GM18868 (cell line): Measurements from ENCODE around the gene GLT1D1.

Source experiments
- ATAC-seq: cut with Tn5 transposase; IDR thresholded peaks from one replicate; pipeline ENCODE4 v1.9.1; 2021; ENCODE audit warnings: mild to moderate bottlenecking, moderate library complexity; ENCODE audit not compliant: unreplicated experiment

Gene GLT1D1

DNA sequence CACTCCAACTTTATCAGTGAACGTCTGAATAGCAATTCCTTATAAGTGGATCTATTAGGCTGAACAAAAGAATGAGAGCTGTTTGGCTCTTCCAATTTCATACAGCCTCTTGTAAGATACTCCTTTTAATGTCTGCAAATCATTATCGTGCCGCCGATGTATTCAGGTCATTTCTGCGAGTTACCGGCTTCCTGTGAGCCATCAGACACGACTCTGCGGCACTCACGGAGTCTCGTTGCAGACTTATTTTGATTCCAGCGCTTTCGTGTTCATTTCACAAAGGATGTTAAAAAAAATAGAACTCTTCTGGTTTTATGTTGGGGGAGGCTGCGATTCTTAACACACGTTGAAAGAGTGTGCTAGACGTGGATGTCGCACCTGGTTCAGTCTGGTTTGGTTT lies 106.6 kb downstream of the GLT1D1 start:
- ATAC-seq, result no peak

DNA sequence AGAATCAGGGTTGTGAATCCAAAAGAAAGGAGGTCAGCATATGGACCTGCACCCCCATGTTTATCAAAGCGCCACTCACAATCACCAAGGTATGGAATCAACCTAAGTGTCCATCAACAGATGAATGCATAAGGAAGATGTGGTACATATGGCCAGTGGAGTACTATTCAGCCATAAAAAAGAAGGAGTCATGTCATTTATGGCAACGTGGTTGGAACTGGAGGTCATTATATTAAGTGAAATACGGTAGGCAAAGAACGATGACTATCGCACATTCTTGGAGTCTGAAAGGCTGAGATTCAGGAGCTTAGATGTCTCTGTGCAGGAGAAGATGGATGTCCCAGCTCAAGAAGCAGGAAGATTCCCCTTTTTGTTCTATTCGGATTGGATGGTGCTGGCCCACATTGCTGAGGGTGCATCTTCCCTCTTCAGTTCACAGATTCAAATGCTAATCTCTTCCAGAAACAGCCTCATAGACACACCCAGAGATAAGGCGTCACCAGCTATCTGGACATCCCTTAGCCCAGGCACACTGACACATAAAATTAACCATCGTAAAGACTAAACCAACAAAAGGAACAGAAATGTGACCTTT lies 108.1 kb downstream of the GLT1D1 start:
- ATAC-seq, result no peak

DNA sequence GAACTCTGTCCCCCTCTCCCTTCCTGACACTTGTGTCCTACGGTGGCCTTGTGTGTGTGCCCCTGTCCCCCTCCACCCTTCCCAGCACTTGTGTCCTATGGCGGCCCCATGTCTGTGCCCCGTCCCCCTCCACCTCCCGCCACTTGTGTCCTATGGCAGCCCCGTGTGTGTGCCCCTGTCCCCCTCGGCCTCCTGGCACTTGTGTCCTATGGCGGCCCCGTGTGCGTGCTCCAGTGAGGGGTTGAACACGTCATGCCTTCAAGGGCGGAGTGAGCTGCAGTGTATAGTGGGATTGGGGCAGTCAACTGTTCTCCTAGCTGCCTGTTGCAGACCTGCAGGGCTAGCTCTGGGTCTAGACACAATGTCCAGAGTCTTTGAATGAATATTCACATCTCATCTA lies 108.7 kb downstream of the GLT1D1 start:
- no peak for ATAC-seq

DNA sequence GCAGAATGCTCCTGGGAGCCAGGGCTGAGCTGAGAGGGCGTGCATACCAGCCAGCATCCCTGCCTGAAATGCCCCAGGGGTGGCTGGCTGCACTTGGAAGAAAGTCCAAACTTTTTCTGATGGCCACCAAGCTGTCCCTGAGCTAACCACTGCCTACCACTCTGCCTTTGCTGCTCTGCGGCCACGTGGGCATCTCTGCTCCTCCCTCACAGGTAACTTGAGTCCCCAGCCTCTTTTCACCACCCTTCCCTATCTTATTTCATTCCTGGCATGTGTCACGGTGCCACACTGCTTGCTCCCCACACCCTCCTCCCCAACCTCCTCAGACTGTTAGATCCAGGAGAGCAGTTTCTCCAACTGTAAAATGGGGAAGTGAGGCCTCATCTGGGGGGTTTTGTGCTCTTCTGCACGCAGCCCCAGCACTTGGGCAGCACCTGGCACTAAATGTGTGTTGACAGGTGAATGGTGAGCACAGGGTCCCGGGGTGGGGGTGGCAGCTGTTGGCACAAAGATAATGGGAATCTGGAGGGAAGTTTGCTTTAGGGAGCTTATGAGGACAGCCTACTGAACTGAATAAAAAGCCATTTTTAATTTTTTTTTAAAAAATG lies 113.0 kb downstream of the GLT1D1 start:
- ATAC-seq, result no peak

DNA sequence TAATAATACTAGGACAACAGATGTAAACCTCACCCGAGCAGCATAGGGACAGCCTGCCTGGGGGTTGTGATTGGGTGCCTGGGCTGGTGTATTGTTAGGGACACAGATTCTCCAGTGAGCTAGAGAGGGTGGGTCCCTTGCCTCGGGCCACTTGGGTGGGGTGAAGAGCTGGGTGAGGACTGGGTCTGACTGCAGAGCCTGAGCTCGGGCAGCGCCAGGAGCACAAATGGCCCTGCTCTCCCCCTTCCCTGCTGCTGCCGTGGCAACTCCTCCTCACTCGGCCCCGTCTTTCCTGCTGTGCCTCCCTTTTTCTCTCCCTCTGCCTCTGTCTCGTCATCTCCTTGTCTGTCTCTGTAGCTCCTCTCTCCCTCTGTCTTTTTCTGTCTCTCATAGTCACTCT lies 115.4 kb downstream of the GLT1D1 start:
- ATAC-seq, result no peak

DNA sequence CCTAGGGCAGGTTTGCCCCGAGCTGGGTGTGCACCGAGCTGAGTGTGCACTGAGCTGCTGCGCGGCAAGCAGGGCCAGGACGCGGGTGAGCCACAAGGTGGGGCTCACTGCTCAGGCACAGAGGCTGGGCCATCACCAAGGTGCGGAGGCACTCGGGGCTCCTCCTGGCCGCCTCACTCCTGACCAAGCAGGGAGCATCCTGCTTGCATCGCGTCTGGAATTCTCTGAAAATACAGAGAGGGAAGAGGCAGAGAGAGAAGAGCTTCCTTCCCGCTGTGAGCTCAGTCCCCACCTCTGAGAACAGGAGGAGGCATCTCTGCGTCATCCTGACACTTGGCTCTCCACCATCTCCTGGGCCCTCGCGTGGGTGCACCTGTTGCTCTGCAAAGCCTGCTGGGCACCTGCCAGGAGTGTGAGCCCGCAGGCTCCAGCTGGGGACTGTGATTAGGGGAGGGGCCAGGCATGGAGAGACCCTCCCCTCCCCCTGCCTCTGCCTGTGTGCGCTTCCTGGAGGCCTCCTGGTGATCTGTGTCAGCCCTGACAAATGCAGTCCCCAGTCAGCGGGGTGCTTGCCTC lies 116.3 kb downstream of the GLT1D1 start:
- peak; percentile 89 for ATAC-seq

DNA sequence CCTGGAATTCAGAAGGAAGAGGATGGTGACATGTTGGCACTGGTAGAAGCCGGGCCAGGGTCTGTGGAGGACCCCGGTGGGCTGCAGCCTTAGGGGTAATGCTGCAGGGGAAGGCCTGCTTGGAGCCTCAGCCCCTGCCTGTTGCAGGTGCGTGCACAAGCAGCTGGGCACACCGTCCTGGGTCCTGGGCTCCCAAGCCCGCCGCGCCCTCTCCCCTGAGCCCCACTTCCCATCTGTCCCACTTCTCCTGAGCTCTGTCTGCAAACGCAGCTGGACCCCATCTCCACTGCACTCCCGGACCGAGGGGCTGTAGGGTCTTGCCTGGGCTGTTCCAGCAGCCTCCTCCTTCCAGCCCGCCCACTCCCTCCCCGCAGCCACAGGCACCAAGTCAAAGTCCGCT lies 116.8 kb downstream of the GLT1D1 start:
- no peak for ATAC-seq

DNA sequence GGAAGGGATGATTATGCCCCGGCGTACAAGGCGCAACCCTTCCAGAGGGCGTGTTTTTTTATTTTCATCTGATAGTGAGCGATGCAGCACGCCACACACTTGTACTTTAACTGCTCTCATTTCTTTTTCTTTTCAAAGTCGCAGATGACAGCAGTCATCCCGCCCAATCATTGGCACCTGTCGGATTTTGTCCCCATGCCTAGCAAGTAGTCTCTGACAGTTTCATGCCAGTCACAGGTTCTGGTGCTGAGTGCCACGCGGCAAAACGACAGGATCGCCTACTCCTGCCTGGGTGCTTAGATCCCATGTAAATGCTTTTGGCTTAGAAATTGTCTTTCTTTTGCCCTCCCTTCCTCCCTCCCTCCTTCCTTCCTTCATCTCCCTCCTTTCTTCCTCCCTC lies 117.7 kb downstream of the GLT1D1 start:
- ATAC-seq, result no peak

DNA sequence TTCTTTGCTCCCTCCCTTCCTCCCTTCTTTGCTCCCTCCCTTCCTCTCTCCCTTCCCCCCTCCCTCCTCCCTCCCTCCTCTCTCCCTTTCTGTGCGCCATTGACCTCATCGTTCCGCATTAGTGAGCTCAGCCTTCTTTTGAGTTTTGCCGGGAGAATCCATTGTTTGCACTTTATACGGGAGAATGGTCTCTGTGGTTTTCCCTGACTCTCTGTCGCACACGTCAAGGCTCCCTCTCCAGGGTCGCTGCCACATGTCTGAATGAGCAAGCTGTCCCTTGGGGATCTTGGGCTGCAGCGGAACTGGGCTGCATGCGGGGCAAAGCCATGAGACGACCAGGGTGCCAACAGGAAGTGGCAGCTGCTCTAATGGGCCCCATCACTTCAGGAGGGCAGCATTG lies 118.5 kb downstream of the GLT1D1 start:
- ATAC-seq, result no peak

DNA sequence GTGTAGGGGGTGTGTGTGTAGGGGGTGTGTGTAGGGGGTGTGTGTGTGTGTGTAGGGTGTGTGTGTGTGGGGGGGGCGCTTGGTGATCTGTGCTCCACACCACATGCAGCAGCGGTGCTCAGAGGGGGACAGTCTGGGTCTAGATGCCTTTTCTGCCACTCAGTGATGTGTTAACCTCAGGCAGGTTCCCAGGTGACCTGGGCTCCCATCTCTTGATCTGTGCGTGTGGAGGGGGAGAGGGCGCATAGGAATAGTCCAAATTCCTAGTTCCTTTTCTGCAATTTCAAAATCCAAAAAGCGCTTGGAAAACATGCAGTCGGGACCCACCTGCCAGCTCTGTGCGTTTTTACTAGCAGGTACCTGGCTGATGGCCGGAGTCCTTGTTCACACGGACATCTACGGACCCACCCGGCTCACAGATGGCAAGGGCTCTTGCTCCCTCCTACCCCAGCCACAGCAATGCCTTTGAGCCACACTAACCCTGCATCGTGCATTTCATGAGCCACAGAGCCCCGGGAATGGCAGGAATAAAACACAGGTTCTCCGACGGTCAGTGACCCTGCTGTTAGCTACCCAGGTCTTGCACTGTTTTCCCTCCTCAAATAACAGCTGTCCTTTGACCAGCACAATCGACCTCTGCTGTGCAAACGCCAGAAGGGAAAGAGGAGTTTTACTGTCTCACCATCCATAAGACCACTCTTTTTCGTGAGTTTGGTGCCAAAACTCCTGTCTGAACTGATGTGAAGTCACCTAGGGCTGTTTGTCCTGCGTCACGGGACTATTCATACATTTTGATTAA lies 120.8 kb downstream of the GLT1D1 start:
- no peak for ATAC-seq

DNA sequence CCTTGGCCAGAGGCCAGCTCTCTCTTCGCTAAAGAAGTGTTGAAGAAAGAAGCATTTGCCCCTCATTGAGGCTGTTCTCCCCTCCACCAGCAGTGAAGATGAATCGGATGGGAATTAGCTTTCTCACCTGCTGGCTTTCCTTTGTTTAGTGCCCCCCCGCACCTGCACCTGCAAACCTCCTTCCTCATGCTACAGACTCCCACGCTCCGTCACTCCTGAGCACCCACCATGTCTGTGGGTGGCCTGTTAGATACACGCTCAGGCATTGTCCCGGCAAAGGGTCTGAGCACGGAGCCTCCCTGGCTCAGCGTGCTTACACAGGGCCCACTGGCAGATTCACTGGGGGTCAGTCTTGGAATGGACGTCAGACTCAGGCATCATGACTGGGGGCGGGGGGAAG lies 121.6 kb downstream of the GLT1D1 start:
- ATAC-seq, result no peak

DNA sequence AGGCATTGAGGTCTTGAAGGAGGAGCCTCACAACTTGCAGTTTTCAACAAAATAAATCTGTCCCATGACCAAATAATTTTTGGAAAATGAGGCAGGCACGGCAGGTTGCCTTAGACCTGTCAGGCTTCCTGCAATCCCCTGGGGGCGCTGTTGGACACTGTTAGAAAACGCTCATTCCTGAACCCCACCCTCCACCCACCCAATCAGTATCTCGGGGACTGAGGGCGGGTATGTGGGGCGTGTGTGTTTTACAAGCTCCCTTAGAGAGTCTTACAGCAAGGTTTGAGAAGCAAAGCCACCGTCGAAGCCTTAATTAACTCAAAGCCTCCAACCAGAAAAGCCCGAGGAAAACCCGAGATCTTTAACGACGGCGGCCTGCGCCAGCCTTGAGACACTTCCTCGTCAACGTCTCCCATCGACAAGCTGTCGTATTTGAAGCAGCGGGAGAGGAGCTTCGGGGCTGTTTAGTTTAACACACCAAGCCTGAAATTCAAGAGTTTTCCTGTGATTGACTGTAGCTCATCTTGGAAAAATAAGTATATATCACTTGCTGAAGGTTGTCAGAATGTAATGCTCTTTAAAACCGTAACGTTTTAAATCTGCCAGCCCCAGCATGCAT lies 123.0 kb downstream of the GLT1D1 start:
- no peak for ATAC-seq

DNA sequence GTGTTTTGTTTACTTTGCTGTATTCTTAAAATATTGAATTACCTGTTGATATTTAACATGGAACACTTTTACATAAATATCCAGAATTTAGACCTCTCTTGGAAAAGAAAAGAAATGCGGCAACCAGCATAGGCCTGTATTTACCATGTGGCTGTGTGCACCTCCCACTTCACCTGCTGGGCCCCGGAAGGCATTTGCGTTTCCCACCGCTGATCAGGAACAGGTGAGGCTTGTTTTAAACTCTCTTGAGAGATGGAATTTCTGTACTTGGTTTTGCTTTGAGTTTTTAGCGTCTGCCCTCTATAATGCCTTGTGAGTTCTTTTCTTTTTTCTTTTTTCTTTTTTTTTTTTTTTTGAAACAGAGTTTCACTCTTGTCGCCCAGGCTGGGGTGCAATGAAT lies 124.2 kb downstream of the GLT1D1 start:
- no peak for ATAC-seq

DNA sequence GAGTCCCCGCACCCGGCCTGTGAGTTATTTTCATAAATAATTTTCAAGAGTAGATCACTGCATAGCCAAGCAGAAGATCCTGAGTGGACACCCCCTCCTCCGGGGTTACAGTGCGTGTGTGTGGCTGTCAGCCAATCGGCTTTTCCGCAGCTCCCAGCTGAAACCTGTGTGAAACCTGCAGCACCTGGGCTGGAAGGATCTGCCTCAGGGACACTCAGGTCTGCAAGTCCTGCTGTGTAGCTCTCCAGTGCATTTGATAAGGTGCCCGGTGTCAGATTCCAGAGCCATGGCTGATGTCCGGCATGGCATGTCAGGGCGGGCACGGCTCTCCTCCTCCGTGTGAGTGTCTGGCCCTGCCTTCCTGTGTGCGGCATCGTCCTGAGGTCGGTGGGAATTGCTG lies 124.8 kb downstream of the GLT1D1 start:
- ATAC-seq, result no peak

DNA sequence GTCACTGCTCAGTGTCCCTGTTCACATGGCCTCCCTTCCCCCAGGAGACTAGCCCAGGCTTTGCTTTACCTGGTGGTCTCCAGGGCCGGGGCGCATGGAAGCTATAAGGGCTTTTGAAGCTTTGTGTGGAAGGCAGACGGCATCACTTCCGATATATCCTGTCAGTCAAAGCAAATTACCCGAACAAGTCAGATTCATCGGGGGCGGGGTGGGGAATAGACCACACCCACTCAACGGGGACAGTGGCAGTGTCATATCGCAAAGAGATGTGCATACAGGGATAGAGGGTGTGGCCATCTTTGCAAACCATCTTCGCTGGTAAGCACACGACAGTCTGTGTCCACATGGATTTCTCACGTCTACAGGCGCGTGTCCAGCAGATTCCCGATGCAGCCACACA lies 127.3 kb downstream of the GLT1D1 start:
- ATAC-seq, result no peak

DNA sequence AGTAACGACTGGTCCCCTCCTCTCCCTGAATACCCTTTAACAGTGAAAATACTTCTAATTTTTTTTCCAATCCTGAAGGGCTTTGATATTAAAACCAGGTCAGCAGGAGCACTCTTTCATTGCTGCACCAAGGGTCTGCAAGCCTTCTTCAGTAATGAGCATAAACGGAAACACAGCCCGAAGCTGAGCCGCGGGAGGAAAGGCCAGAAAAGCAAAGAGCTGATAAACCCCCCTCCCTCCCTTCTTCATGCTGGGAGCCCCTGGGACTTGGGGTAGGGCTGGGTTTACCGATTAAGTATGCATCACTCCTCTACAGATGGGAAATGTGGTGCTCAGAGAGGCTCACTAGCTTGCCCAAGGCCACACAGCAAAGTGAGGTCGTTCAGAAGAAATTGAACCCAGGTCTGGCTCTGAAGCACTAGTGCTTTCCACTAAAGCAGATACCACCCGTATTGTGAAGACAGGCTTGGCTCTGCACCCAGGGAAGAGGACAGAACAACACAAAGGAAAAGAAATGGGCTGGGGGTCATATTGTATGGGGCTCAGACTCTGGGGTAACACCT lies 128.8 kb downstream of the GLT1D1 start:
- ATAC-seq, result no peak

DNA sequence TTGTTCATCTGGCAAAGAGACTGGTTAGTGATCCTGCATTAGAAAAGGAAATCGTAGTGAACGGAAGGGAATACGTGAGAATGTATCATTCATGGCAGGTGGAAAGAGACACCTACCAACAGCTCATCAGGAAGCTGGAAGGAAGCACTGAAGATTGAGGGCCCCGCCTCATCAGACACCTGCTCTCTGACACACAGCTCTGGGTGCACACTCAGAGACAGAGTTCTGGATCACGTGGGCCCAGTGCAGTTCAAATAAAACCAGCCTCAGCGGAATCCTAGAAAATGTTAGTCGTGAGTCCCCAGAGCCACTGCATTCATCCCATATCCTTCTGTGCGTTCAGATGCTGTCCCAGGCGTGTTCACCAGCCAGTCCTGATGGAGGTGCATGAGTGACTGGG lies 129.7 kb downstream of the GLT1D1 start:
- ATAC-seq, result no peak

DNA sequence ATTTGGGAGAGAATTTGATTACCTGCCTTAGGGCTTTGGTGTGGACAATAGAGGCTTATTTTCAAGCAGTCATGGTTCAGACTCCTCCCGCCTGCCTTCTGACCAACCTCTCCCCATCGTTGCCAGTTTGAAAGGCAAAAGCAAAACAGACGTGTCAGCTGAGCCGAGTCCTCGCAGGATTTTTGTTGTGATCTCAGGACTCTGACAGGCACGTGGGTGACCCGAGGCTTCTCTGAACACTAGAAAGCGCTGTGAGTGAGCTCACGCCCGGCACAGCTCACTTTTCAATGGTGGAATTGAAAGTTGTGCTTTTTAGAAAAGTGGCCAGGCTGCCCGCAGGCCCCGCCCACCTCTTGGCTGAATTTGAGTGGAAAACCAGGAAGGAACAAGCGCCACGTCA lies 130.1 kb downstream of the GLT1D1 start:
- ATAC-seq, result no peak

DNA sequence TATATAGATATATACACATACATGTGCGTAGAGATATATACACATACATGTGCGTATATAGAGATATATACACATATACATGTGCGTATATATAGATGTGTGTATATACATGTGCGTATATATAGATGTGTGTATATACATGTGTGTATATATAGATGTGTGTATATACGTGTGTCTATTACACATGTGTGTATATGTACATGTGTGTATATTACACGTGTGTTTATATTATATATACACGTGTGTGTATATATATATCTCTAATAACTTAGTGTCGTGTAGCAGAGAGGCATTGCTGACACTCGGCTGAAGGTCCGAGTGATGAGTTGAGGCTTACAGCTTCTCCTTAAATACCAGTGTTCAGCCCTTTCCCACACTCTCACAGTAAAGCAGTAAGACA lies 133.7 kb downstream of the GLT1D1 start:
- ATAC-seq, result no peak

DNA sequence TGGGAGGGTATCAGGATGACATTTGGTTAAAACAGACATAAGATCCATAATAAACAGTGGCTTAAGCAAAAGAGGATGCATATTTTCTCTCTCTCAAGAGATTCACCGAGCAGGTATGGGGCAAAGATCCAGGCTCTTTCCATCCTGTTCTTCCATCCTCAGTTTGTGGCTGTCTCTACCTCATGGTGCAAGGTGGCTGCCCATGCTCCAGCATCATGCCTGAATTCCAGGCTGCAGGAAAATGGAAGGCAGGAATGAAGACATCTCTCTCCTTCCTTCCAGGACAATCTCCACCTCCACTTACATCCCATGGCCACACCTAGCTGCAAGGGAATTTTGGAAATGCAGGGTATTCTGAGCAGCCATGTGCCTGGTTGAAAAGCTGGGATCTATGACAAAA lies 136.0 kb downstream of the GLT1D1 start:
- ATAC-seq, result no peak

DNA sequence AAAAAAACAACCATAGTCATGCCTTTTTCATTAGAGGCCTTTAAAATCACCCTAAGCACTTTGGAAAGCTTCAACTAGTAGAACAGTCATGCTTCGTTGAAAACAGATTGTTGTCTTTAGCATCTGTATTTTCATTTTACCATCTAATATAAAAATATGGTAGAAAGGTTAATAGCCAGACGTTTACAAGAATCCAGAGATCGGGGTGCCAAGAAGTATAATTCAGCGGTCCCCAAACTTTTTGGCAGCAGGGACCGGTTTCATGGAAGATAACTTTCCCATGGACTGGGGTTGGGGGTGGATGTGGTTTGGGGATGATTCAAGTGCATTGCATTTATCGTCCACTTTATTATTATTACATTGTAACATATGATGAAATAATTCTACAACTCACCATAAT lies 138.4 kb downstream of the GLT1D1 start:
- ATAC-seq, result no peak
